HG02943 (cell line): ENCODE data around the gene NPIPA1.
"Not testable (repeated sequence)": the region's sequence is repeated elsewhere in the genome, so short reads cannot be mapped to it uniquely, and the experiment has no call there.

ENCODE experiments used
- ATAC-seq: cut with Tn5 transposase; IDR thresholded peaks from one replicate; pipeline ENCODE4 v1.9.1; 2021; ENCODE audit warnings: mild to moderate bottlenecking, low read depth, moderate library complexity; ENCODE audit not compliant: unreplicated experiment

Gene NPIPA1

DNA sequence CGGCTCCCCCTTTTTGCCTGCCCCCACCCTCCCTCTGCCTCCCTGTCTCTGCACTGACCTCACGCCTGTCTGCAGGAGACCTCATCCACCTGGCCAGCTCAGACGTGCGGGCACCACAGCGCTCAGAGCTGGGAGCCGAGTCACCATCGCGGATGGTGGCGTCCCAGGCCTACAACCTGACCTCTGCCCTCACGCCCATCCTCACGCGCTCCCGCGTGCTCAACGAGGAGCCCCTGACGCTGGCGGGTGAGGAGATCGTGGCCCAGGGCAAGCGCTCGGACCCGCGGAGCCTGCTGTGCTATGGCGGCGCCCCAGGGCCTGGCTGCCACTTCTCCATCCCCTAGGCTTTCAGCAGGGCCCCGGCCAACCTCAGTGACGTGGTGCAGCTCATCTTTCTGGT is 8.1 kb upstream of the NPIPA1 start:
- ATAC-seq = not testable (repeated sequence)

- ATAC-seq = not testable (repeated sequence)
These were observed 7.0 kb upstream of the NPIPA1 start for GRCh38 chr16:14930246-14930645.

DNA sequence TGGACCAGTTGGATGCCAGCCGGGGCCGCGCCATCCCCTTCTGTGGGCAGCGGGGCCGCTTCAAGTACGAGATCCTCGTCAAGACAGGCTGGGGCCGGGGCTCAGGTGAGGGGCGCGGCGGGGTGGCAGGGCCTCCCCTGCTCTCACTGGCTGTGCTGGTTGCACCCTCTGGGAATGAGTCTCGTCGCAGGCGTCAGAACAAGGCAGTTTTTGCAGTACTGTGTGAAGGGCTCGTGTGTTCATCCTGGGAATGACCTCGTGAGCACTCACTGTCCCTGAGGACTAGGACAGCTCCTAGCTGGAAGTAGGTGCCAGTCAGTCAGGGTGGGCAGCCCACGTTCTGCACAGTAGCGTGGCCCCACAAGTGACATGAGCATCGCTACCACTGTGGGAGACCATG is 6.3 kb upstream of the NPIPA1 start:
- not testable (repeated sequence) for ATAC-seq

DNA sequence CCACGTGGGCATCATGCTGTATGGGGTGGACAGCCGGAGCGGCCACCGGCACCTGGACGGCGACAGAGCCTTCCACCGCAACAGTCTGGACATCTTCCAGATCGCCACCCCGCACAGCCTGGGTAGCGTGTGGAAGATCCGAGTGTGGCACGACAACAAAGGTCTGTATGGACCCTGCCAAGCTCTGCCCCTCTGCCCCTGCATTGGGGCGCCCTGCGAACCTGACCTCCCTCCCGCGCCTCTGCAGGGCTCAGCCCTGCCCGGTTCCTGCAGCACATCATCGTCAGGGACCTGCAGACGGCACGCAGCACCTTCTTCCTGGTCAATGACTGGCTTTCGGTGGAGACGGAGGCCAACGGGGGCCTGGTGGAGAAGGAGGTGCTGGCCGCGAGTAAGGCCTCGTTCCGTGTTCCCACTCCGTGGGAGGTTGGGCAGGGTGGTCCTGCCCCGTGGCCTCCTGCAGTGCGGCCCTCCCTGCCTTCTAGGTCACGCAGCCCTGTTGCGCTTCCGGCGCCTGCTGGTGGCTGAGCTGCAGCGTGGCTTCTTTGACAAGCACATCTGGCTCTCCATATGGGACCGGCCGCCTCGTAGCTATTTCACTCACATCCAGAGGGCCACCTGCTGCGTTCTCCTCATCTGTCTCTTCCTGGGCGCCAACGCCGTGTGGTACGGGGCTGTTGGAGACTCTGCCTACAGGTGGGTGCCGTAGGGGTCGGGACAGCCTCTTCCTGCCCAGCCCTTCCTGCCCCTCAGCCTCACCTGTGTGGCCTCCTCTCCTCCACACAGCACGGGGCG is 4.5 kb upstream of the NPIPA1 start:
- not testable (repeated sequence) for ATAC-seq

DNA sequence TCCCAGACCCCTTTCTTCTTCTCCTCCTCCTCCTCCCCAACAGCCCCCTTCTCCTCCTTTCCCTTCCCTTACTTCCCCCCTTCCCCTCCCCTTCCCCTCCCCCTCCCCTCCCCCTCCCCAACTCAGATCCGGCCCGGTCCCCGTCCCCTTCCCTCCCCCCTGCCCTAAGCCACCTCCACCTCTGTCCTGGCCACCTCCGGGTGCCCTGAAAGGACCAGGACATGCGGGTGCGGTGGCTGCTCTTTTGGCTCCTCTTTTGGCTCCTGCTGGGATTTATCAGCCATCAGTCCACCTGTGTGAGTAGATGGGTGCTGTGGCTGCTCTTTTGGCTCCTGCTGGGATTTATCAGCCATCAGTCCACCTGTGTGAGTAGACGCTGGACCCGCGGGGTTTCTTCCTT is 751 bp downstream of the NPIPA1 start:
- not testable (repeated sequence) for ATAC-seq

DNA sequence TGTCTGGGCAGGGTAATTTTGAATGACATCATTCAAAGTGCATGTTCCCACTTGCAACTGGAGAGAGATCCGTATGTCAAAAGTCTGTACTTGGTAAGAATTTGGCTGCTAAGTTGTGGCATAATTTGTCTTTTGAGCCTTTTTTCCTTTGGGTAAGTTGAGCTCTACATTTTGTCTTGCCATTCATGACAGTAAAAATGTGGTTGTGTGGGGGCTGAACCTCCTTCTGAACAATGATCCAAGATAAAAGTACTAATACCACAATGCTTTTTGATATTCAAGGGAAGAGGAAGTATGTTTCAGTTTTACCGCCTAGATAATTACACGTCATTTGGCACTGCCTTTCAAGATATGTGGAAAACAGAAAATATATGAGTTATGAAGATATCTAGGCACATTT is 5.4 kb downstream of the NPIPA1 start:
- not testable (repeated sequence) for ATAC-seq

- ATAC-seq = no peak
These were observed 18.4 kb downstream of the NPIPA1 start for GRCh38 chr16:14955546-14956231.

DNA sequence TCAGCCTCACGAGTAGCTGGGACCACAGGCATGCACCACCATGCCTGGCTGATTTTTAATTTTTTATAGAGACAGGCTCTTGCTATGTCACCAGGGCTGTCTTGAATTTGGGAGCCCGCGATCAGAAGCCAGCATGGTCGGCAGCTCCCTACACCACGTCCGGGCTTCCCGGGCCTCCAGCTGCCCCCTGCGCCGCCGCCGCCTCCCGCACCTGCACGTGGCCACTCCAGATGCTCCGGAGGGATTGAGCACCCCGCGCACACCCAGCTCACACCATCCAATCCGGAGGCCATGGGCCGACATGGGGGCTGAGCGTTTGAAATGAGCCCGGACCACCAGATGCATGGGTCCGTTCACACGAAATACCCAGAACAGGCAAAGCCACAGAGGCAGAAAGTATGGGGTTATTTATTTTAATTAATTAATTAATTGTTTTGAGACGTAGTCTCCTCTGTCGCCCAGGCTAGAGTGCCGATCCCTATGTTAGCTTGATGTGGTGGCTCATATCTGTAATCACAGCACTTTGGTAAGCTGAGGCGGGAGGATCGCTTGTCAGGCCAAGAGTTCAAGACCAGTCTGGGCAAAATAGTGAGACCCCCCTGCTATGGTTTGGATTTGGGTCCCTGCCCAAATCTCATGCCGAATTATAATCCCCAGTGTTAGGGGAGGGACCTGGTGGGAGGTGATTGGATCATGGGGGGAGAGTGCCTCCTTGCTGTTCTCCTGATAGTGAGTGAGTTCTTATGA is 20.5 kb downstream of the NPIPA1 start:
- no peak for ATAC-seq

DNA sequence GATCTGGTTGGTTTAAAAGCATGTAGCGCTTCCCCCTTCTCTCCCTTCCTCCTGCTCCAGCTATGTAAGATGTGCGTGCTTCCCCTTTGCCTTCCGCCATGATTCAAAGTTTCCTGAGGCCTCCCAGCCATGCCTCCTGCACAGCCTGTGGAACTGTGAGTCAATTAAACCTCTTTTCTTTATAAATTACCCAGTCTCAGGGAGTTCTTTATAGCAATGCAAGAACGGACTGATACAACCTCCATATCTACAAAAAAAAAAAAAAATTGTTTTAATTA is 21.0 kb downstream of the NPIPA1 start:
- no peak for ATAC-seq

GRCh38 chr16:14958970-14959369 is 21.7 kb downstream of the NPIPA1 start:
- no peak for ATAC-seq

DNA sequence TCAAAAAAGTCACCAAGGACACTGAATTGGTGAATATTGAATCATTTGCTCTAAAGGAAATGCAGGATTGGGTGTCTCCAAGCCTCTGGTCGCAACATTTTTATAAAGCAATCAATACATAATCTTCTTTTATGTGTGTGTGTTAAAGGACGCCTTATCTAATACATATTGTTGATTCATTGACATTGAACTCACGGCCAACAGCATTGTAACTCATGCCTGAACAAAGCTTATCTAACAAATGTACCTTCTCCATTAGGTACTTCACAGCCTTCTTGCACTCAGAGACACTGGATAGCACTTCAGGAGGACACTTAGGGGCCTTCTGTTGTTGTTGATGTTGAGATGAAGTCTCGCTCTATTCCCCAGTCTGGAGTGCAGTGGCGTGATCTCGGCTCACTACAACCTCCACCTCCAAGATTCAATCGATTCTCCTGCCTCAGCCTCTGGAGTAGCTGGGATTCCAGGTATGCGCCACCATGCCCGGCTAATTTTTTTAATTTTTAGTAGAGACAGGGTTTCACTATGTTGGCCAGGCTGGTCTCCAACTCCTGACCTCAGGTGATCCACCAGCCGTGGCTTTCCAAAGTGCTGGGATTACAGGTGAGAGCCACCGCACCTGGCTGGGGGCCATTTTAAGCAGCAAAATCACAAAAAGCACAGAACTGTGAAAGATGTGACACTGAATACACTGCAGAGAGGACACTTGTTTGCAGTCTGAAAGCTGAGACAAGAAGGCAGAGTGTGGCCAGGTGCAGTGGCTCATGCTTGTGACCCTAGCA is 24.4 kb downstream of the NPIPA1 start:
- ATAC-seq = no peak

- no peak for ATAC-seq
These were observed 26.3 kb downstream of the NPIPA1 start for GRCh38 chr16:14963281-14964173.

DNA sequence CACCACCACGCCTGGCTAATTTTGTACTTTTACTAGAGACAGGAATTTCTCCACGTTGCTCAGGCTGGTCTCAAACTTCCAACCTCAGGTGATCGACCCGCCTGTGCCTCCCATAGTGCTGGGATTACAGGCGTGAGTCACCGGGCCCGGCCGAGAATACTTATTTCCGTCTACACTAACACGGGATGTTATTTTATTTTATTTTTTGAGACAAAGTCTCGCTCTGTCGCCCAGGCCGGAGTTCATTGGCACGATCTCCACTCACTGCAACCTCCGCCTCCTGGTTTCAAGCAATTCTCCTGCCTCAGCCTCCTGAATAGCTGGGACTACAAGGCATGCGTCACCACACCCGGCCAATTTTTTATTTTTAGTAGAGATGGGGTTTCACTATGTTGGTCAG is 28.1 kb downstream of the NPIPA1 start:
- no peak for ATAC-seq

DNA sequence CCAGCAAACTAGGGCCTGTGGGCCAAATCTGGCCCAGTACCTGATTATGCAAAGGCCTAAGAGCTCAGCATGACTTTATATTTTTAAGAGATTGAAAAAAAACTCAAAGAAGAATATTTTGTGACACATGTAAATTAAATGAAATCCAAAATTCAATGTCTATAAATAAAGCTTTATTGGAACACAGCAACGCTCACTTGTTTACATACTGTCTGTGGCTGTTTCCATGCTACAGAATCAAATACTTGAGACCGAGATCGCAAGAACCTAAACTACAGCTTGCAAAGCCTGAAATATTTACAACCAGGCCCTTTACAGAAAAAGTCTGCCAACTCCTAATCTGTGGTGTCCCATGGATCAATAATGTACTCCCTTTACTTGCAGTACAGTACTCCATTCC is 32.6 kb downstream of the NPIPA1 start:
- ATAC-seq = not testable (repeated sequence)

GRCh38 chr16:14971621-14972228 is 34.5 kb downstream of the NPIPA1 start:
- ATAC-seq = not testable (repeated sequence)

GRCh38 chr16:14973785-14974322 is 36.6 kb downstream of the NPIPA1 start:
- ATAC-seq = not testable (repeated sequence)

- not testable (repeated sequence) for ATAC-seq
These were observed 37.0 kb downstream of the NPIPA1 start for GRCh38 chr16:14974331-14974655.

DNA sequence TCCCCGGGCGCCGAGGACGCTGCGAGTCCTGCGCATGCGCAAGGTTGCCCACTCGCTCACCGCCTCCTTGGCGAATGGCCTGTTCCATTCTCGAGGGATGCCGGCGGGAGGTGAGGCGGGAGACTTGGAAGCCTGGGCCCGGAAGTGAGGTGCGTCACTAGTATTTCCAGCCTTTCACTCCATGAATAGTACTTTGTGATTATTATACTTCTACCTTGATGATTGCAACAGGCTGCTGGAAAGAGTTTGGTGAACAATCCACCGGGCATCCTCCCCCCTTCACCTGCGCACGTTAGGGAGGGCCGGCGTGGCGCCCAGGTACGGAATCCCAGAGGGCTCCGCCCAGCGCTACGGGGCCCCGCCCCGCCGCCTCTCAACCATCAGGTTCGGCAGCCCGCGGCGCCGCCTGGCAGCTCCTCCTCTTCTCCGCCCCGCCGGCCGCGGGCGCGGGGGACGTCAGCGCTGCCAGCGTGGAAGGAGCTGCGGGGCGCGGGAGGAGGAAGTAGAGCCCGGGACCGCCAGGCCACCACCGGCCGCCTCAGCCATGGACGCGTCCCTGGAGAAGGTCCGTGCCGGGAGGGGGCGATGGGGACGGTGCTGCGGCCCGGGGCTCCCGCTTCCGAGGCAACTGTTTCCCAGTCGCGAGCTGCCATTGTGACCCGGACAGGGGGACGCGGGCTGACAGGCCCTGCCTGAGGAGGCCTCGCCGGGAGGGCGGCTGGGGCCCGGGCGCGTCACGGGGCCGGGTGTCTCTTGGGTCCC is 37.6 kb downstream of the NPIPA1 start, which contains the start of gene PDXDC1:
TSS of gene PDXDC1 (plus strand) at position 371 of the 762 bp plus-strand sequence. CDS start at position 545, 174 bp downstream.
- ATAC-seq = peak; percentile 92
